ENCODE measurements around the gene SCYL1.
A peak's percentile ranks its signal among the peaks of the same experiment; 100 is the strongest.

The SCYL1 gene

GRCh38 chr11:65493367-65494176 lies 31.3 kb upstream of the SCYL1 start:
- DNase-seq (ENCODE audit: low spot score) = peak; percentile 97

GRCh38 chr11:65496304-65497140 lies 28.4 kb upstream of the SCYL1 start:
- DNase-seq (ENCODE audit: low spot score) = peak; percentile 33

GRCh38 chr11:65497141-65498041 lies 27.5 kb upstream of the SCYL1 start:
- peak; percentile 99 for DNase-seq (ENCODE audit: low spot score)

- peak; percentile 65 for DNase-seq (ENCODE audit: low spot score)
These were observed 26.7 kb upstream of the SCYL1 start for GRCh38 chr11:65498042-65498726.

GRCh38 chr11:65498727-65498976 lies 26.2 kb upstream of the SCYL1 start:
- no peak for DNase-seq (ENCODE audit: low spot score)

GRCh38 chr11:65498977-65499712 lies 25.7 kb upstream of the SCYL1 start, which contains the start of gene MALAT1:
Gene MALAT1, plus strand, starts transcription at chr11:65499045.
- peak; percentile 96 for DNase-seq (ENCODE audit: low spot score)

GRCh38 chr11:65499713-65500386 lies 25.0 kb upstream of the SCYL1 start:
- DNase-seq (ENCODE audit: low spot score) = peak; percentile 59

GRCh38 chr11:65500387-65501185 lies 24.3 kb upstream of the SCYL1 start:
- DNase-seq (ENCODE audit: low spot score) = peak; percentile 68

GRCh38 chr11:65501186-65501471 lies 23.8 kb upstream of the SCYL1 start:
- DNase-seq (ENCODE audit: low spot score) = no peak

GRCh38 chr11:65501472-65502273 lies 23.2 kb upstream of the SCYL1 start:
- DNase-seq (ENCODE audit: low spot score) = peak; percentile 61

- DNase-seq (ENCODE audit: low spot score) = no peak
These were observed 22.7 kb upstream of the SCYL1 start for GRCh38 chr11:65502274-65502554.

- DNase-seq (ENCODE audit: low spot score) = peak; percentile 67
These were observed 22.1 kb upstream of the SCYL1 start for GRCh38 chr11:65502555-65503367.

GRCh38 chr11:65503368-65503948 lies 21.4 kb upstream of the SCYL1 start:
- no peak for DNase-seq (ENCODE audit: low spot score)

- peak; percentile 65 for DNase-seq (ENCODE audit: low spot score)
These were observed 20.8 kb upstream of the SCYL1 start for GRCh38 chr11:65503949-65504673.

- DNase-seq (ENCODE audit: low spot score) = peak; percentile 56
These were observed 20.0 kb upstream of the SCYL1 start for GRCh38 chr11:65504674-65505465.
